GM12878 (cell line): ENCODE data around the gene ADAT3. TPM values are rescaled to one million over a fixed set of nuclear protein-coding genes. Genes with fewer than 3 reads are reported as not detected.

ENCODE experiments used
- ATAC-seq: fragments of 200-7000 bp; cut with Tn5 transposase; 3 replicates; pipeline ENCODE4 v1.9.1; 2020; ENCODE audit warnings: mild to moderate bottlenecking, moderate library complexity
- BruUV-seq: library from RNA; stranded (reverse); fragments of 400-500 nt; replicated peaks from 2 replicates; lab custom pipeline; 2021; lab: Mats Ljungman, UMichigan
- CTCF ChIA-PET: fragments of 300-600 bp; sonication (Branson Sonifier 250); formaldehyde crosslinking; extraction: SDS; loops from one replicate; lab custom pipeline; 2021; ENCODE audit warnings: inconsistent platforms; lab: Yijun Ruan, JAX
- POLR2A ChIA-PET: fragments of 350-600 bp; formaldehyde crosslinking; extraction: SDS; loops from one replicate; lab custom pipeline; 2021; ENCODE audit warnings: inconsistent platforms; lab: Charles Lee
- RAD21 ChIA-PET: fragments of 300-600 bp; sonication (Branson Sonifier 250); formaldehyde crosslinking; loops from one replicate; lab custom pipeline; 2023; ENCODE audit warnings: antibody characterized with exemption; ENCODE audit not compliant: unreplicated experiment; lab: Charles Lee
- SMC1A ChIA-PET: fragments of 300-600 bp; sonication (Branson Sonifier 250); formaldehyde crosslinking; loops from one replicate; lab custom pipeline; 2023; ENCODE audit not compliant: unreplicated experiment, uncharacterized antibody; lab: Charles Lee
- DNase-seq: peaks from one replicate; pipeline ENCODE4 v3.0.0-alpha.2; 2011; ENCODE audit warnings: low read depth, low spot score
- FAIRE-seq: peaks from 3 replicates; lab custom pipeline; 2011; peaks lifted over from hg19 to GRCh38; lab: Jason Lieb, UNC
- H2AFZ ChIP-seq: 2 replicates; pipeline ENCODE4 v1.6.0; 2011; ENCODE audit warnings: low read depth, low read length, control low read depth; ENCODE audit not compliant: control insufficient read depth
- H3K27ac ChIP-seq: 2 replicates; pipeline ENCODE4 v1.5.1; 2011; ENCODE audit warnings: control low read depth; ENCODE audit not compliant: control insufficient read depth, insufficient read depth
- H3K27me3 ChIP-seq, 2 experiments: replicated peaks in 1 of 2; 2 replicates each; pipeline versions ENCODE4 v1.6.0 to v1.6.1; 2011; ENCODE audit warnings: low read length in 1 of 2; ENCODE audit not compliant: control insufficient read depth in 2 of 2, insufficient read depth in 2 of 2
- H3K36me3 ChIP-seq, 2 experiments: 2 replicates each; pipeline ENCODE4 v1.5.1; 2011; ENCODE audit warnings: low read length in 1 of 2; ENCODE audit not compliant: control insufficient read depth in 2 of 2, insufficient read depth in 2 of 2
- H3K4me1 ChIP-seq: 2 replicates; pipeline ENCODE4 v1.6.1; 2011; ENCODE audit warnings: mild to moderate bottlenecking, low read length, moderate library complexity, mixed read lengths; ENCODE audit not compliant: control insufficient read depth, insufficient read depth
- H3K4me2 ChIP-seq: 2 replicates; pipeline ENCODE4 v1.6.0; 2011; ENCODE audit warnings: control low read depth; ENCODE audit not compliant: control insufficient read depth, insufficient read depth
- H3K4me3 ChIP-seq: fragments of 200-600 bp; sonication (generic); 2 replicates; pipeline ENCODE4 v1.5.1; 2016
- H3K79me2 ChIP-seq: 2 replicates; pipeline ENCODE4 v1.6.0; 2011; ENCODE audit warnings: low read length; ENCODE audit not compliant: control insufficient read depth, insufficient read depth
- H3K9ac ChIP-seq: 2 replicates; pipeline ENCODE4 v1.8.0; 2011; ENCODE audit warnings: low read length, control low read depth, mixed read lengths; ENCODE audit not compliant: control insufficient read depth, insufficient read depth
- H3K9me3 ChIP-seq: replicated peaks from 3 replicates; pipeline ENCODE4 v1.5.1; 2011; ENCODE audit warnings: mild to moderate bottlenecking, low read length; ENCODE audit not compliant: control insufficient read depth, insufficient read depth
- H4K20me1 ChIP-seq: 2 replicates; pipeline ENCODE4 v1.6.0; 2011; ENCODE audit not compliant: control insufficient read depth, insufficient read depth
- BCLAF1 ChIP-seq: fragments of 450-650 bp; IDR thresholded peaks from 2 replicates; pipeline ENCODE4 v1.6.1; 2017; ENCODE audit warnings: antibody characterized with exemption, mild to moderate bottlenecking, moderate library complexity
- ELK1 ChIP-seq: IDR thresholded peaks from 2 replicates; pipeline ENCODE4 v1.6.1; 2012; ENCODE audit warnings: low read depth, low read length, improper control_type of control experiment
- FOS ChIP-seq: IDR thresholded peaks from 3 replicates; pipeline ENCODE4 v1.6.1; 2011; ENCODE audit warnings: borderline replicate concordance; ENCODE audit not compliant: insufficient read length; ENCODE audit errors: extremely low read depth
- PAX8 ChIP-seq: fragments of 450-650 bp; IDR thresholded peaks from 2 replicates; pipeline ENCODE4 v1.6.1; 2017; ENCODE audit warnings: mild to moderate bottlenecking, moderate library complexity
- WGBS: methylation state at CpG from one replicate; pipeline ENCODE4 v1.1.6; 2016; ENCODE audit warnings: low lambda C conversion rate; ENCODE audit not compliant: insufficient replicate concordance, insufficient coverage; ENCODE audit errors: missing lambda C conversion rate; 5-methylcytosine and 5-hydroxymethylcytosine counted together
- in situ Hi-C: fragments of 300-500 bp; cut with MboI; formaldehyde crosslinking; loops from 9 replicates; pipeline ENCODE4 v1.14.3; 2018; ENCODE audit warnings: mixed read lengths
- intact Hi-C: fragments of 100-400 bp; cut with micrococcal nuclease; formaldehyde crosslinking; loops from one replicate; pipeline ENCODE4 v1.14.2; 2022; ENCODE audit not compliant: unreplicated experiment
- polyA plus RNA-seq, 11 experiments: library from polyadenylated mRNA; depleted of rRNA in 4 of 11; unstranded in 6 of 11; stranded (reverse) in 5 of 11; fragments of >200 nt; fragmentation: Nextera tagmentation in 4 of 11; fragmentation: Illumina TruSeq in 1 of 11; extraction: Ambion mirVana in 4 of 11; extraction: Trizol in 1 of 11; gene quantifications; 1 replicate in 1 of 11; 2 replicates in 10 of 11; pipeline versions ENCODE4 v1.2.1 to v1.2.3, GENCODE V29; 2011 to 2016; ENCODE audit warnings: inconsistent platforms in 2 of 11, missing spikeins in 2 of 11, low read depth in 1 of 11
- total RNA-seq, 4 experiments: library from RNA; depleted of rRNA in 3 of 4; stranded (reverse); fragments of >200 nt in 3 of 4; fragmentation: Illumina TruSeq in 1 of 4; extraction: Trizol in 1 of 4; gene quantifications; 2 replicates each; pipeline versions ENCODE4 v1.2.1 to v1.2.3, GENCODE V29; 2013 to 2021

Gene ADAT3
- total and polyA plus RNA-seq, 10 of the 15 experiments (the other 5 are each of a cell fraction or from before 2014, with no cell fraction given) = 0.27 to 11.8 (median 7.7) TPM; not detected in 3

GRCh38 chr19:1953441-1954094 is 48.4 kb downstream of the ADAT3 start:
- ChIA-PET RAD21 (no interaction called here), SMC1A (no interaction called here), CTCF (no interaction called here), POLR2A (no interaction called here)
- FAIRE-seq = no peak
- Histone ChIP-seq H3K4me2 (no peak overlapping the region), H3K79me2 (peaks cover 40% of the 10 kb centered on the region), H4K20me1 (no peaks in the 10 kb centered on the region; the same call in 1 of the 2 replicates), H3K4me1 (no peaks in the 10 kb centered on the region), H3K9ac (no peak overlapping the region), H3K27me3 (no peaks in the 10 kb centered on the region), H2AFZ (no peak overlapping the region), H3K4me3 (no peak overlapping the region), H3K27ac (no peak overlapping the region), H3K36me3 (peaks cover 5 to 33% of the 10 kb centered on the region in 2 experiments; a peak in 2 of 4 replicates), H3K9me3 (no peaks in the 10 kb centered on the region; the same call in 2 of the 3 replicates)
- no peak for TF ChIP-seq FOS
- no peak for DNase-seq
- WGBS = 87% methylated on average over 31 of the region's 32 CpGs
- intact Hi-C loops (no loop called here), in situ Hi-C loops (no loop called here)
- no peak for ATAC-seq
- no TSS peak for BruUV-seq

DNA sequence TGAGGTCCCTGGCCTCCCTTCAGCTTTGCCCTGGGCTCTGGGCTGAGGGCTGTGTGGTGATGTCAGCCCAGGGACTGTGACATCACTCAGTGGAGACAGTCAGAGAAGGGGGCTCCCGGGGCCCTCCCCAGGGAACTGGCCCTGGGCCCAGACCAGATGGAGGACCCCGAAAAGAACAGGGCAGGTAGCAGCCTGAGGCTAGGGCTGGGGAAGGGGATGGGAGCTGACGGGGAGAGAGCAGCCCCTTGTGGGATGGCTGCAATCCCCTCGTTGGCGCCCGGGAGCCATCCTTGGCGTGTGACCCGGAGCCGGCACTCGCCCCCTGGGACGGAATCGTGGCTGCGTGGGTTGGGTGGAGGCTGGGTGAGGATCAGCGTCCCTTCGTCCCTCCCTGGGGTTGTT is 49.3 kb downstream of the ADAT3 start:
- intact Hi-C loops (no loop called here), in situ Hi-C loops (no loop called here)
- ChIA-PET POLR2A (no interaction called here), RAD21 (no interaction called here), SMC1A (no interaction called here), CTCF (interaction anchor here (0.6 kb wide), 1 partner anchor 8 kb away, joined by 3 read pairs; no protein-coding TSS in a partner anchor)
- Histone ChIP-seq H3K4me1 (no peaks in the 10 kb centered on the region), H3K4me3 (no peak overlapping the region), H4K20me1 (no peaks in the 10 kb centered on the region), H3K27me3 (no peaks in the 10 kb centered on the region), H3K79me2 (peaks cover 31% of the 10 kb centered on the region), H2AFZ (no peak overlapping the region), H3K36me3 (peaks cover 5 to 33% of the 10 kb centered on the region in 2 experiments; a peak in 2 of 4 replicates), H3K4me2 (no peak overlapping the region), H3K27ac (no peak overlapping the region), H3K9me3 (no peaks in the 10 kb centered on the region), H3K9ac (no peak overlapping the region)
- ATAC-seq (no peak), FAIRE-seq (no peak), DNase-seq (no peak)
- TF ChIP-seq PAX8 = no peak
- TF ChIP-seq BCLAF1 = no peak
- TF ChIP-seq ELK1 = no peak
- BruUV-seq = no TSS peak
- 96% methylated on average over 15 of the region's 15 CpGs for WGBS
